Astrocyte (in vitro differentiated cells and primary cell): Measurements from ENCODE around the gene FCN3. TPM values are rescaled to one million over a fixed set of nuclear protein-coding genes. Genes with fewer than 3 reads are reported as not detected.
A peak's percentile ranks its signal among the peaks of the same experiment; 100 is the strongest.

ENCODE experiments used
- DNase-seq: peaks from one replicate; pipeline ENCODE4 v3.0.0-alpha.2; 2010; ENCODE audit warnings: low read depth
- FAIRE-seq: peaks from 2 replicates; lab custom pipeline; 2011; peaks lifted over from hg19 to GRCh38; lab: Jason Lieb, UNC
- H2AFZ ChIP-seq: 2 replicates; pipeline ENCODE4 v1.6.0; 2012; ENCODE audit warnings: low read depth, low read length, inconsistent platforms
- H3K27ac ChIP-seq: 2 replicates; pipeline ENCODE4 v1.5.1; 2011; ENCODE audit warnings: low read depth, low read length, inconsistent platforms
- H3K27me3 ChIP-seq: 2 replicates; pipeline ENCODE4 v1.6.0; 2011; ENCODE audit warnings: low read length, inconsistent platforms; ENCODE audit not compliant: insufficient read depth
- H3K36me3 ChIP-seq: 2 replicates; pipeline ENCODE4 v1.5.1; 2011; ENCODE audit warnings: low read length, inconsistent platforms; ENCODE audit not compliant: insufficient read depth
- H3K4me1 ChIP-seq: 2 replicates; pipeline ENCODE4 v1.5.1; 2011; ENCODE audit warnings: low read length, inconsistent platforms; ENCODE audit not compliant: insufficient read depth
- H3K4me2 ChIP-seq: 2 replicates; pipeline ENCODE4 v1.6.0; 2012; ENCODE audit warnings: low read length, inconsistent platforms
- H3K4me3 ChIP-seq: 2 replicates; pipeline ENCODE4 v1.5.1; 2011; ENCODE audit warnings: low read depth, mild to moderate bottlenecking, low read length, inconsistent platforms; ENCODE audit not compliant: insufficient read depth
- H3K79me2 ChIP-seq: 2 replicates; pipeline ENCODE4 v1.6.0; 2012; ENCODE audit warnings: mild to moderate bottlenecking, low read length, inconsistent platforms; ENCODE audit not compliant: insufficient read depth
- H3K9ac ChIP-seq: 2 replicates; pipeline ENCODE4 v1.6.0; 2012; ENCODE audit warnings: mild to moderate bottlenecking, low read length, inconsistent platforms
- H3K9me3 ChIP-seq: 2 replicates; pipeline ENCODE4 v1.5.1; 2012; ENCODE audit warnings: low read depth, mild to moderate bottlenecking, low read length, inconsistent platforms; ENCODE audit not compliant: insufficient read depth
- H4K20me1 ChIP-seq: 2 replicates; pipeline ENCODE4 v1.6.0; 2012; ENCODE audit warnings: low read length, inconsistent platforms; ENCODE audit not compliant: insufficient read depth
- H3K27ac Mint-ChIP-seq: one replicate; pipeline ENCODE4 v1.8.0; 2021; ENCODE audit warnings: mild to moderate bottlenecking, mixed read lengths; ENCODE audit not compliant: unreplicated experiment
- H3K27me3 Mint-ChIP-seq: one replicate; pipeline ENCODE4 v1.8.0; 2021; ENCODE audit warnings: low read depth, mixed read lengths; ENCODE audit not compliant: unreplicated experiment
- H3K36me3 Mint-ChIP-seq: one replicate; pipeline ENCODE4 v1.8.0; 2021; ENCODE audit warnings: low read depth, mixed read lengths; ENCODE audit not compliant: unreplicated experiment
- H3K4me1 Mint-ChIP-seq: one replicate; pipeline ENCODE4 v1.8.0; 2021; ENCODE audit warnings: low read depth, mixed read lengths; ENCODE audit not compliant: unreplicated experiment
- H3K4me3 Mint-ChIP-seq: one replicate; pipeline ENCODE4 v1.8.0; 2021; ENCODE audit warnings: mild to moderate bottlenecking, moderate library complexity, mixed read lengths; ENCODE audit not compliant: unreplicated experiment
- H3K9me3 Mint-ChIP-seq: one replicate; pipeline ENCODE4 v1.8.0; 2021; ENCODE audit warnings: mild to moderate bottlenecking, mixed read lengths; ENCODE audit not compliant: unreplicated experiment
- EZH2 ChIP-seq: IDR thresholded peaks from 2 replicates; pipeline ENCODE4 v1.6.1; 2012; ENCODE audit warnings: mild to moderate bottlenecking, low read length, inconsistent platforms; ENCODE audit not compliant: insufficient read depth
- total RNA-seq: library from RNA; stranded (reverse); gene quantifications from 2 replicates; pipeline ENCODE4 v1.2.1, GENCODE V29; 2021
- TF ChIP-seq, protein P1 (sequence below): IDR thresholded peaks from 2 replicates; pipeline ENCODE4 v1.5.1; 2011; ENCODE audit warnings: low read depth, mild to moderate bottlenecking, inconsistent platforms, low read length, moderate library complexity; ENCODE audit not compliant: insufficient read depth

Gene FCN3
- total RNA-seq, 1 donor from 2014 or later = not detected

DNA sequence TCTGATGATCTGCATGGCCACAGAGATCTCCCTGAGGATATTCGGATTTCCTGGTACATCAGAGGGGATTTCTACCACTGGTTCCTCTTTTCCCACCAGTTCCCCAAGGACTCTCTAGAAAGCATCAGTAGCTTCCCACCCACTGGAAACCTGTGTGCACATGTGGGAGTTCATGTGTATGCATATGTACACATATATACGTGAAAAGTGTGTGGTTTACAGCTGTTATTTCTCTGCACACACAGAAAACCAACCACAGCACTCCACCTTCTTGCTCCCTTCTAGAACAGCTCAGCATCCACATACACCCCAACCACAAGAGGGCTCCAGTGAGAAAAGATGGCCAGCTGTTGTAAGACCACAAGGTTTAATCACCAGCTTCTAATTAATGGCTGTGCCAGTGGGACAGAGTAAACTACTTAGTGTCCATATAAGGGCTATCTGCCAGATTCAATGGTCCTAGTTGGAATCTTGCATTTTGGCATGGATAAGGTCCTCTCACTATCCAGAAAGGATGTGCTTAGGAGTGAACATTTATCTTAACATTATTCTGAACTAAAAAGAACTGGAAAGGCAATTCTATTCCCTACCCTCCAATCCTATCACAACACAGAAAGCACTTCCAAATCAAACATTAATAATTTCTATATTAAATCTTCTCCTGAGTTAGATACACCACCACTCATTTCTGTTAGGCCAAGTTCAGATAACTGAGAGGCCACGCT is 41.9 kb upstream of the FCN3 start:
- Histone ChIP-seq H4K20me1 (no peaks in the 10 kb centered on the region), H3K27me3 (no peaks in the 10 kb centered on the region), H2AFZ (no peak overlapping the region), H3K9ac (no peak overlapping the region), H3K4me2 (no peak overlapping the region), H3K36me3 (peaks cover 51% of the 10 kb centered on the region), H3K9me3 (no peaks in the 10 kb centered on the region), H3K4me1 (peaks cover 14% of the 10 kb centered on the region), H3K27ac (no peak overlapping the region), H3K79me2 (peaks cover 17% of the 10 kb centered on the region), H3K4me3 (no peak overlapping the region)
- Mint-ChIP-seq H3K27ac (peak overlapping the region; percentile 66), H3K9me3 (no peaks in the 10 kb centered on the region), H3K27me3 (no peaks in the 10 kb centered on the region), H3K4me1 (peaks cover 27% of the 10 kb centered on the region), H3K4me3 (no peak overlapping the region), H3K36me3 (peaks cover 30% of the 10 kb centered on the region)
- DNase-seq (peak; percentile 44), FAIRE-seq (no peak)
- TF ChIP-seq EZH2 = no peak
- TF ChIP-seq, protein P1, sequence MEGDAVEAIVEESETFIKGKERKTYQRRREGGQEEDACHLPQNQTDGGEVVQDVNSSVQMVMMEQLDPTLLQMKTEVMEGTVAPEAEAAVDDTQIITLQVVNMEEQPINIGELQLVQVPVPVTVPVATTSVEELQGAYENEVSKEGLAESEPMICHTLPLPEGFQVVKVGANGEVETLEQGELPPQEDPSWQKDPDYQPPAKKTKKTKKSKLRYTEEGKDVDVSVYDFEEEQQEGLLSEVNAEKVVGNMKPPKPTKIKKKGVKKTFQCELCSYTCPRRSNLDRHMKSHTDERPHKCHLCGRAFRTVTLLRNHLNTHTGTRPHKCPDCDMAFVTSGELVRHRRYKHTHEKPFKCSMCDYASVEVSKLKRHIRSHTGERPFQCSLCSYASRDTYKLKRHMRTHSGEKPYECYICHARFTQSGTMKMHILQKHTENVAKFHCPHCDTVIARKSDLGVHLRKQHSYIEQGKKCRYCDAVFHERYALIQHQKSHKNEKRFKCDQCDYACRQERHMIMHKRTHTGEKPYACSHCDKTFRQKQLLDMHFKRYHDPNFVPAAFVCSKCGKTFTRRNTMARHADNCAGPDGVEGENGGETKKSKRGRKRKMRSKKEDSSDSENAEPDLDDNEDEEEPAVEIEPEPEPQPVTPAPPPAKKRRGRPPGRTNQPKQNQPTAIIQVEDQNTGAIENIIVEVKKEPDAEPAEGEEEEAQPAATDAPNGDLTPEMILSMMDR = peak; percentile 47

DNA sequence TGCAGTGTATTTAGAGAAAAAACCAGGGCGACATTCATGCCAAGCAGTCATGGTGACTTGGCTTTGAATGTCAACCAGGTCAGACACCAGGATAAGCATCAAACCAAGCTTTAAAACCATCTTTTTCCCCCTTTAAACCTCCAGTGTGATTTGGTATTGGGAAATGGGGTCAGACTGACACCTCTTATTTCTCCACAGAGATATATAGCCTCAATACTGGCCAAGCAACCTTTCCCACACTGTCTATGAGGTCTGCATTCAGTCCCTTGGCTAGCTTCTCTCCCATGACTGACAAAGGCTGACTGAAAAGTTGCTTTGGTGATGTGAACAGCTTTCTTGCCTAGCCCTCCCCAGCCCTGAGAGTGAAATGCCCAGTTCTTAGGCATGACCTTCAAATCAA is 39.5 kb upstream of the FCN3 start:
- Histone ChIP-seq H3K36me3 (peaks cover 58% of the 10 kb centered on the region), H2AFZ (no peak overlapping the region), H3K4me3 (no peak overlapping the region), H3K4me2 (no peak overlapping the region), H3K79me2 (peaks cover 4% of the 10 kb centered on the region), H3K9me3 (no peaks in the 10 kb centered on the region), H3K27me3 (no peaks in the 10 kb centered on the region), H3K27ac (no peak overlapping the region), H4K20me1 (no peaks in the 10 kb centered on the region), H3K9ac (no peak overlapping the region), H3K4me1 (peaks cover 14% of the 10 kb centered on the region)
- TF ChIP-seq, protein P1 = no peak
- no peak for TF ChIP-seq EZH2
- Mint-ChIP-seq H3K4me1 (peaks cover 21% of the 10 kb centered on the region), H3K4me3 (no peak overlapping the region), H3K9me3 (no peaks in the 10 kb centered on the region), H3K27ac (no peak overlapping the region), H3K36me3 (peaks cover 38% of the 10 kb centered on the region), H3K27me3 (no peaks in the 10 kb centered on the region)
- DNase-seq (no peak), FAIRE-seq (no peak)

DNA sequence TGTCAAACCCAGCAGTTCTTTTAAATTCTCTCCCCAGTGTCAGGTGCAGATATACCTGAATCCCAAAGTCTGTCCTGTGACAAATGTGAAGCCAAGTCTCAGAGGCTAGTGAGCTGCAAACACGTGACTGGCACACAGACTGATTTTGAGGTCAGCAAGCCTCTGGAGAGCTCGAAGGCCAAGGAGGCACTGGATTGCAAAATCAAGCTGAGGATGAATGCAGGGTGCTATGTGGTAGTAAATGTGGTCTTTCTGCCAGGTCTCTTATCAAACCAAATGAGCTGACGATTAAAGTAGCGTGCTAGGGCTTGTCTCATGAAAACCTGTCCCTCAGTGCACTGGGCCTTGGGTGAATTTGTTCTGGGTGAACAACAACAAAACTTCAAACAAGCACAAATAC is 38.4 kb upstream of the FCN3 start:
- no peak for TF ChIP-seq EZH2
- TF ChIP-seq, protein P1 = no peak
- no peak overlapping the region for H3K4me2 ChIP-seq
- no peak overlapping the region for H3K9ac ChIP-seq
- Mint-ChIP-seq H3K4me1 (peaks cover 11% of the 10 kb centered on the region), H3K36me3 (peaks cover 38% of the 10 kb centered on the region), H3K9me3 (no peaks in the 10 kb centered on the region), H3K27ac (no peak overlapping the region), H3K27me3 (no peaks in the 10 kb centered on the region), H3K4me3 (no peak overlapping the region)
- no peak overlapping the region for H3K4me3 ChIP-seq
- peaks cover 58% of the 10 kb centered on the region for H3K36me3 ChIP-seq
- no peak overlapping the region for H2AFZ ChIP-seq
- H4K20me1 ChIP-seq = no peaks in the 10 kb centered on the region
- no peak for FAIRE-seq
- H3K27me3 ChIP-seq = no peaks in the 10 kb centered on the region
- H3K27ac ChIP-seq = no peak overlapping the region
- H3K79me2 ChIP-seq = peaks cover 4% of the 10 kb centered on the region
- H3K9me3 ChIP-seq = no peaks in the 10 kb centered on the region
- DNase-seq = no peak
- H3K4me1 ChIP-seq = peaks cover 11% of the 10 kb centered on the region
